ENCODE results near the gene IQSEC3.
A peak's percentile ranks its signal among the peaks of the same experiment; 100 is the strongest.

IQSEC3 gene

DNA sequence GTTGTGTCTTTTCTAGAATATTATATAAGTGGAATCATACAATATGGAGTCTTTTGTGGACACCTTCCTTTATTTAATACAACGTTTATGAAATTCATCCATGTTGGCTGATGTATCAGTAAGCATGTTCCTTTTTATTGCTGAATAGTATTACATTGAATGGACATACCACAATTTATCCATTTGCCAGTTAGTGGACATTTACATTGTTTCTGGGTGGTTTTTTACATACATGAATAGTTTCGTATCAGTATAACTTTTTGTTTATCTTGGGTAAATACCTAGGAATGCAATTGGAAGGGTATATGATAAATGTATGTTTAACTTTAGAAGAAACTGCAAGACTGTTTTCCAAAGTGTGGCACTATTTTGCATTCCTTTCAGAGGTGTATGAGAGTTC is 23.1 kb downstream of the IQSEC3 start:
- Histone ChIP-seq H3K4me2 (no peak overlapping the region), H3K9ac (no peak overlapping the region), H3K36me3 (no peaks in the 10 kb centered on the region), H3K4me1 (peaks cover 16% of the 10 kb centered on the region), H3K9me3 (peaks cover 38% of the 10 kb centered on the region), H3K4me3 (no peak overlapping the region), H4K20me1 (no peaks in the 10 kb centered on the region), H3K27me3 (no peaks in the 10 kb centered on the region), H3K27ac (no peak overlapping the region)
- no peak for TF ChIP-seq Cebpa-rat (IDR thresholded peaks at IDR 0.05)

DNA sequence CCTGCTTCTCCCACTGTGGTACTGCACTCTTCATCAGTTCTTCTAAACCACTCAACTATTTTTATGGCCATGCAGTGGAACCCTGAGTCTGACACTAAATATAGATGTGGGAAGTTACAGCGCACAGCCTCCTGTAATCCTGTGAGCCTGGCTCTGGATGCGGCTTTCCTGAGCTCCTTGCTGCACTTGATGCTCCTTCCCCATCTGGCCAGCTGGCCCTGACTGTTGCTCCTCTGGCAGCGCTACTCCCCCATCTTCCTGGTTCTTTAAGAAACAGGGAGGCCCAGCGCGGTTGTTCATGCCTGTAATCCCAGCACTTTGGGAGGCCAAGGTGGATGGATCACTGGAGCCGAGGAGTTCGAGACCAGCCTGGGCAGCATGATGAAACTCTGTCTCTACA is 24.6 kb downstream of the IQSEC3 start:
- Histone ChIP-seq H3K9me3 (peaks cover 38% of the 10 kb centered on the region), H3K27me3 (no peaks in the 10 kb centered on the region), H3K4me1 (peaks cover 16% of the 10 kb centered on the region), H3K4me3 (no peak overlapping the region), H3K4me2 (no peak overlapping the region), H4K20me1 (no peaks in the 10 kb centered on the region), H3K9ac (no peak overlapping the region), H3K36me3 (no peaks in the 10 kb centered on the region), H3K27ac (no peak overlapping the region)
- no peak for TF ChIP-seq Cebpa-rat (IDR thresholded peaks at IDR 0.05)

DNA sequence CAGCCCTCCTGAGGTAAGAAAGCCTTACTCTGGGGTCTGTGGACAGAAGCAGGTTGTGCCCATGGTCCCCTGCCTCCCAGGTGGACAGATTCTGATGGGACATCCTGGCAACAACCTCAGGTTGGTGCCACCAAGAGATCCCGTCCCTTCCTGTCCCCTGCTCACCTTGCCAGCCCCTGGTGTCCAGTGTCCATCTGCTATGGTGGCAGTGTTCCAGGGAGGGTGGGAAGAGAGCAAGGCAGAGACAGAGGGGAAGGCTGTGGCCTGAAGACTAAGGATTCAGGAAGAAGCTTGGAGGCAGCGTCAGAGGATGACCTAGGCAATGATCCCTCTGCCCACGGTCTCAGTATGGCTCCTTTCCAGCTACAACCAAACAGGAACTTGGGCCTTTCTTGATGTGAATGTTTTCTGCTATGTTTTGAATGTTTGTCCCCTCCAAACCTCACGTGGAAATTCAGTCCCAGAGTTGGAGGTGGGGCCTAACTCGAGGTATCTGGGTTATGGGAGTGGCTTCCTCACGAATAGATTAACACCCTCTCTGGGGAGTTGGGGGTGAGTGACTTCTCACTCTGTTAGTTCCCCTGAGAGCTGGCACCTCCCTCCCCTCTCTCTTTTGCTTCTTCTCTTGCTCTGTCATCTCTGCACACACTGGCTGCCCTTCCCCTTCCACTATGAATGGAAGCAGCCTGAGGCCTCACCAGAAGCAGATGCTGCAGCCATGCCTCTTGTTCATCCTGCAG is 26.9 kb downstream of the IQSEC3 start:
- H3K4me1 ChIP-seq: peaks cover 24% of the 10 kb centered on the region
- peaks cover 37% of the 10 kb centered on the region for H3K9me3 ChIP-seq
- no peak overlapping the region for H3K27ac ChIP-seq
- peak overlapping the region; percentile 31 for H3K4me2 ChIP-seq
- no peaks in the 10 kb centered on the region for H4K20me1 ChIP-seq
- H3K9ac ChIP-seq: no peak overlapping the region
- H3K4me3 ChIP-seq: no peak overlapping the region
- no peaks in the 10 kb centered on the region for H3K27me3 ChIP-seq
- no peak for TF ChIP-seq Cebpa-rat (IDR thresholded peaks at IDR 0.05)
- no peaks in the 10 kb centered on the region for H3K36me3 ChIP-seq

DNA sequence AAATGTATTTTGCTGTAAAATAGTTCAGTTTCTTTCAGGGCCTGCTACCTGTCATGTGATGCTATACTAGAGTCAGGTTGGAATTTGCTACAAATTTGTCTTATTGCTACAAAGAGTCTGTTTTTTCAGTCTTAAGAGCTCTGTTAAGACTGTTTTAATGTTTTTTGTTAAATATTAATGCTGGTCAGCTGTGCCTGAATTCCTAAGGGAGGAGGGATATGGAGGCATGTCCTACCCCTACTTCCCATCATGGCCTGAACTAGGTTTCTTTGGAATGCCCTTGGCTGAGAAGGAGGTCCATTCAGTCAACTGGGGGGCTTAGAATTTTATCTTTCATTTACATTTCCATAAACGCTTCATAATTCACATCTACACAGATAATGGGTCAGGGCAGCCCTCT is 30.0 kb downstream of the IQSEC3 start:
- Histone ChIP-seq H4K20me1 (no peaks in the 10 kb centered on the region), H3K9ac (no peak overlapping the region), H3K4me1 (peaks cover 25% of the 10 kb centered on the region), H3K9me3 (peaks cover 8% of the 10 kb centered on the region; the same call in 1 of the 2 replicates), H3K27ac (no peak overlapping the region), H3K4me3 (no peak overlapping the region), H3K27me3 (no peaks in the 10 kb centered on the region), H3K4me2 (no peak overlapping the region), H3K36me3 (no peaks in the 10 kb centered on the region)
- no peak for TF ChIP-seq Cebpa-rat (IDR thresholded peaks at IDR 0.05)

DNA sequence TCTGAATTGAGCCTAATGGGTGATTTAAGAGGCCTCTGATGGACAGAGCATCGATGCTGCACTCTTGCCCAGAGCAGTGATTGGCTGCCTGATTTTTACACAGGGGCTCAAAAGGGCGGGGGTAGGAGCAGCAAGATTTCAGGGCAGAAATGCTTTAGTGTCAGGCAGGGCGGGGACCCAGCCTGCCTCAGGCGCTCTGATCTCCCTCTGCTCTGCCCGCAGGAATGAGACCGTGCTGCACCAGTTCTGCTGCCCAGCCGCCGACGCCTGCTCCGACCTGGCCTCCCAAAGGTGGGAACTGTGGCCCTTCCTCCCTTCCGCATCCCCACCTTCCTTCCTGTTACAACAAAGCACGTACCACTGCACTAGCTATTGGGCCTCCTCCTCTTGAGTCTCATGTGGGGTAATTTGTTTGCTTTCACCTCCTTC is 32.4 kb downstream of the IQSEC3 start:
- H4K20me1 ChIP-seq: no peaks in the 10 kb centered on the region
- H3K4me3 ChIP-seq: no peak overlapping the region
- no peaks in the 10 kb centered on the region for H3K36me3 ChIP-seq
- H3K27ac ChIP-seq: no peak overlapping the region
- no peak overlapping the region for H3K9ac ChIP-seq
- no peaks in the 10 kb centered on the region; the same call in 1 of the 2 replicates for H3K9me3 ChIP-seq
- no peaks in the 10 kb centered on the region for H3K27me3 ChIP-seq
- no peak for TF ChIP-seq Cebpa-rat (IDR thresholded peaks at IDR 0.05)
- peaks cover 28% of the 10 kb centered on the region for H3K4me1 ChIP-seq
- no peak overlapping the region for H3K4me2 ChIP-seq

DNA sequence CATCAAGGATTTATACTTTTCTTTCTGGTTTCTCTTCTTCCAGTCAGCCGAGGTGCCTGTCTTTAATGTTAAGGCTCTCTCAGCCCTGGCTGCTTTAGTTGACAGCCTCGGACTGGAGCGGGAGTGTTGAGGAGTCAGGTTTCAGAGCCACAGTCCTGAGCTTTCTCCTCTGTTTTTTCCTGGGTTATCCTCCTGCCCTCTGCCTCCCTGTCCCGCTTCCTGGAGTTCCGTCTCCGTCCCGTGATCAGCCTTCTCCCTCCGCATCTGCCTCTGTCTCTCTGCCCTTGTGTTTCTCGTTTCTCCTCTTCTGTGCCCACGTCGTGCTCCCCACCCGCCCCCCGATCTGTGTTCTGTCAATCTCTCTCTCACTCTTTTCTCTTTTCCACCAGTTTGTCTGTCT is 33.0 kb downstream of the IQSEC3 start:
- Histone ChIP-seq H3K27me3 (no peaks in the 10 kb centered on the region), H3K4me3 (no peak overlapping the region), H3K9ac (no peak overlapping the region), H4K20me1 (no peaks in the 10 kb centered on the region), H3K36me3 (no peaks in the 10 kb centered on the region), H3K27ac (no peak overlapping the region), H3K9me3 (no peaks in the 10 kb centered on the region; the same call in 1 of the 2 replicates), H3K4me1 (peaks cover 31% of the 10 kb centered on the region), H3K4me2 (no peak overlapping the region)
- no peak for TF ChIP-seq Cebpa-rat (IDR thresholded peaks at IDR 0.05)

DNA sequence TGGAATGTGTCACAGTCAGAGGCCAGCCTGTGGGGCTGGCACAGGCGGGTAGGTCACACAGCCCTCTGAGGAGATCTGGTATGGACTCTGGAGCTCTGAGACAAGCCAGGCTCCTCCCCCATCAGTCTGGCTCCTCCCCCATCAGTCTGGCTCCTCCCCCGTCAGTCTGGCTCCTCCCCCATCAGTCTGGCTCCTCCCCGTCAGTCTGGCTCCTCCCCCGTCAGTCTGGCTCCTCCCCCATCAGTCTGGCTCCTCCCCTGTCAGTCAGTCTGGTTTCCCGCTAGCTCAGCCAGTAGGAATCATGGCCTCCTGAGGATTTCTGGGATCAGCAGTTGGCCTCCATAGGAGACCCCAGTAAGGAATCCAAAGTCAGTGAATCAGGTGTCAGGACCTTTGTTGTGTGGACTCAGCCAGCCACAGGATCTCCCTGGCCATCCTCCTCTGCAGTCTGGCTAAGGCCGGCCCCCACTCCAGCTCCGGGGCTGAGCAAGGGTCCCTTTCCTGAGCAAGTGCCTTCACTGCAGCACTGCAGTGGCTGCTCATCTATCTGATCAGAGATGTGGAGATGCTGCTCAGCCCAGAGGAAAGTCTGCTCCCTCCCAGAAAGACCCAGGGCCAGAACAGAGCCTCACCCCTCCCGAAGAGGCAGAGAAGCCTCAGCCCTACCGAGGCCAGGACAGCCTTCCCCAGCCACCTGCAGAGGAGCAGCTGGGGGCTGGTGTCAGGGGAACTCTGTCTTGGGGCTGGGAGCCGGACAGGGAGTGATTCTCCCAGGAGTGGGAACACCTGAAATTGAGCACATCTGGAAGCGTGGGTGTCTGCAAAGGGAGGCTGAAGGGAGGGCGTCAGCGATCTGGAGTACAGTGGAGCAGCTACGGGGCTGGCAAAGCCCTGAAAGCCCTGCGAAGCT is 35.7 kb downstream of the IQSEC3 start:
- no peak overlapping the region for H3K4me3 ChIP-seq
- no peaks in the 10 kb centered on the region for H4K20me1 ChIP-seq
- H3K27me3 ChIP-seq: no peaks in the 10 kb centered on the region
- H3K4me1 ChIP-seq: peaks cover 57% of the 10 kb centered on the region
- no peak for TF ChIP-seq Cebpa-rat (IDR thresholded peaks at IDR 0.05)
- H3K9ac ChIP-seq: no peak overlapping the region
- no peaks in the 10 kb centered on the region; the same call in 1 of the 2 replicates for H3K9me3 ChIP-seq
- H3K4me2 ChIP-seq: no peak overlapping the region
- no peaks in the 10 kb centered on the region for H3K36me3 ChIP-seq
- 0 out of 2 replicates have a peak overlapping the region, but pooled peaks have one; percentile 4 for H3K27ac ChIP-seq

DNA sequence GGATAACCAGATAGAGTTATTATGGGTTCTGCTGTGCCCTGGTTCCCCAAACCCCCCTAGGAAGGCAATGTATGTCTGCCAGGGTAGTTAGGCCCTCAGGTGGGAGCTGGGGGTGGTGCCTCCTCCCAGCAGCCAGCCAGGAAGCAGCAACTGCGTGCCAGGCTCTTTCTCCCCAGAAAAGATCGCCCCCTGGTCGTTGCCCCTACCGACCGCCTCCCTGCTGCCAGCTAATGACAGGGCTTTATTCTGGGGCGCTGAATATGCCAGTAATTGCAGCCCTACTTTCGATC is 36.3 kb downstream of the IQSEC3 start:
- H3K9ac ChIP-seq: no peak overlapping the region
- H3K9me3 ChIP-seq: no peaks in the 10 kb centered on the region; the same call in 1 of the 2 replicates
- TF ChIP-seq Cebpa-rat (IDR thresholded peaks at IDR 0.05): no peak
- peaks cover 52% of the 10 kb centered on the region for H3K4me1 ChIP-seq
- H4K20me1 ChIP-seq: no peaks in the 10 kb centered on the region
- no peaks in the 10 kb centered on the region for H3K27me3 ChIP-seq
- no peak overlapping the region for H3K4me2 ChIP-seq
- no peak overlapping the region for H3K4me3 ChIP-seq
- no peaks in the 10 kb centered on the region for H3K36me3 ChIP-seq
- 0 out of 2 replicates have a peak overlapping the region, but pooled peaks have one; percentile 4 for H3K27ac ChIP-seq

DNA sequence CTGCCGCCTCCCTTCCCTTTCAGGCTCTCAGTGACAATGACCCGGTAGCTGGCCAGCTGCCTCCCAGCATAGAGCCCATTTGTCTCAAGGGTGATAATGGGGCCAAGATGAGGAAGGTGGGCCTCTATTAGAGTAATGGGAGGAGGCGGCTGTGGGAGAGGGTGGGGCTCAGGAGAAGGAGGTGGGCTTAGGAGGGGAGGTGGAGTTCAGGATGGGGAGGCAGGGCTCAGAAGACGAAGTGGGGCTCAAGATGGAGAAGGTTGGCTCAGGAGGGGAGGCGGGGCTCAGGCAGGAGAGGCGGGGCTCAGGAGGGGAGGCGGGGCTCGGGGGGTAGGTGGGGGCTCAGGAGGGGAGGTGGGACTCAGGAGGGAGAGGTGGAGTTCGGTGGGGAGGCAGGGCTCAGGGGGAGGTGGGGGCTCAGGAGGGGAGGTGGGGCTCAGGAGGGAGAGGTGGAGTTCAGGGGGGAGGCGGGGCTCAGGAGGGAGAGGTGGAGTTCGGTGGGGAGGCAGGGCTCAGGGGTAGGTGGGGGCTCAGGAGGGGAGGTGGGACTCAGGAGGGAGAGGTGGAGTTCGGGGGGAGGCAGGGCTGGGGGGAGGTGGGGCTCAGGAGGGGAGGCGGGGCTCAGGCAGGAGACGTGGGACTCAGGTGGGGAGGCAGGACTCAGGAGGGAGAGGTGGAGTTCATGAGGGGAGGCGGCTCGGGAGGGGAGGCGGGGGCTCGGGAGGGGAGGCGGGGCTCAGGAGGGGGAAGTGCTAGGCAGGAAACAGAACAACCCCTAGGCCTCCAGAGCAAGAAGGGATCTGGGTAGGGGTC is 36.8 kb downstream of the IQSEC3 start:
- no peak for TF ChIP-seq Cebpa-rat (IDR thresholded peaks at IDR 0.05)
- Histone ChIP-seq H3K4me3 (no peak overlapping the region), H3K4me2 (peak overlapping the region; percentile 58), H3K9ac (no peak overlapping the region), H3K9me3 (no peaks in the 10 kb centered on the region; the same call in 1 of the 2 replicates), H3K27ac (peak overlapping the region; percentile 81; the same call in 1 of the 2 replicates), H4K20me1 (no peaks in the 10 kb centered on the region), H3K27me3 (no peaks in the 10 kb centered on the region), H3K36me3 (no peaks in the 10 kb centered on the region), H3K4me1 (peaks cover 46% of the 10 kb centered on the region)

All from BLaER1 (cell line).